Medulla oblongata (tissue), 1 donor: ENCODE data around the gene MMAB.
A peak's percentile ranks its signal among the peaks of the same experiment; 100 is the strongest.

Experiments
- DNase-seq: peaks from one replicate; pipeline ENCODE4 v3.0.0-alpha.2; 2015; ENCODE audit errors: extremely low spot score

Gene MMAB

DNA sequence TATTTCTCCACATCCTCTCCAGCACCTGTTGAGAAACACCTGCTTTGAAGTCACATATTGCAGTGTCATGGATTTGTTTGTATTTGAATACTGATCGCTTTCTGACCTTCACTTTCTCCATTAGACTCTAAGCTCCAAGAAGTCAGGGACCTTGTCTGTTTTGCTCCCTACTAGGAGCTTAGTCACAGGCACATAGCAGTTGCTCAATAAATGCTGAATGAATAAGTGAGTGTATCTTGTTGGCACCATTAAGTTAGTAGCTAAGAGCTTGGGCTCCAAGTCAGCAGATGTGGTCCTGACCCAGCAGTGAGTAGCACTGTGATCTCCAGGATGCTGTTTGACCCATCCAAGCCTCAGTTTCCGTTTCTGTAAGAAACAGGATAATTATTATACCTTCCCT is 10.4 kb upstream of the MMAB start:
- DNase-seq = no peak

DNA sequence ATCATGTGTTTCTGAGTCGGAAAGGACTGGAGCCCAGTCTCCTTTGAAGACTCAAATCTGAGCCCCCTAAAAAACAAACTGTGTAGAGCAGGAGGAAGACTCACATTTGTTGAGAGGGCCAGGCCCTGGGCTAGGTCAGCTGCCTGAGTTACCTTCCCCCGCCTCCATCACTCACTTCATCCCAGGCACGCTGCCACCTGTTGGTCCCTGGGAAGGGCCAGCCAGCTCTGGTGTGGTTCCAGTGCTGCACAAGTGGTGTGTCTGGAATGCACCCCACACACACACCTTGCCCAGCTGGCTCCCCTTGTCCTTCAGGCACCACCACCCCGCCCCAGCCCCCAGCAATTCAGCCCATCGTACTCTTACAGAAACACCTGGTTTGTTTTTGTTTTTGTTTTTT is 9.3 kb upstream of the MMAB start:
- DNase-seq = no peak

DNA sequence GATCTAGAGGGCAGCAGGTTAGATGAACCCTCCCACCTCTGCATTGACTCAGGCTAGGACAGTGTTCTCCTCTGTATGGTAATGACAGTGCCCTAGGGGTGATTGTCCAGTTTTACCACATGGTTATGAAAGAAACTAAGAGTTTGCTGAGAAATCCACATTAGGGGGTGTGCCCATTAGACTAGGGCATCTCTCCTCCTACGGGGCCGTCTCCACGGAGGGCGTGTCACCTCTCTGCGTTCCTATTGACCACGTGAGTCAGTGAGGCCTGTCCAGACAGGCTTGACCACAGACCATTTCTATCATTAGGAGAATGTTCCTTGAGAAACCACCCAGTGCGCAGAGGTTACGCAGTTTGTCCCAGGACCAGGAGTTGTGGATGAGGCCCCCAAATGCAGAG is 8.6 kb upstream of the MMAB start:
- no peak for DNase-seq

GRCh38 chr12:109581334-109581691 is 8.0 kb upstream of the MMAB start:
- DNase-seq = no peak

GRCh38 chr12:109580684-109581333 is 7.5 kb upstream of the MMAB start:
- DNase-seq = no peak

DNA sequence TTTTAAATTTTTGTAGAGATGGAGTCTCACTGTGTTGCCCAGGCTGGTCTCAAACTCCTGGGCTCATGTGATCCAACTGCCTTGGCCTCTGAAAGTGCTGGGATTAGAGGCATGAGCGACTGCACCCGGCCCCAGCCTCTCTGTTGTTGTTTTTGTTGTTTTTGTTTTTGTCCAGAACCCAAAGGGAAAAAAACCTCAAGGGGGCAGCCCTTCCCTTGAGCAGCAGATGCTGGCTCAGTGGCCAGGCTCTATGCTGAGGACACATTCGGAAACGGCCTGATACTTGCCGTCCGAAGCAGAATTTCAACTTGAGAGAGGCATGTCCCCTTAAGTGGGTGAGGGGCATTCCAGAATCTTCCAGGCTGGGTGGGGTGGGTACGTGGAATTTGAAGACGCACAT is 7.0 kb upstream of the MMAB start:
- DNase-seq = peak; percentile 19

- DNase-seq = no peak
Measured at GRCh38 chr12:109579639-109580038, 6.3 kb upstream of the MMAB start.

DNA sequence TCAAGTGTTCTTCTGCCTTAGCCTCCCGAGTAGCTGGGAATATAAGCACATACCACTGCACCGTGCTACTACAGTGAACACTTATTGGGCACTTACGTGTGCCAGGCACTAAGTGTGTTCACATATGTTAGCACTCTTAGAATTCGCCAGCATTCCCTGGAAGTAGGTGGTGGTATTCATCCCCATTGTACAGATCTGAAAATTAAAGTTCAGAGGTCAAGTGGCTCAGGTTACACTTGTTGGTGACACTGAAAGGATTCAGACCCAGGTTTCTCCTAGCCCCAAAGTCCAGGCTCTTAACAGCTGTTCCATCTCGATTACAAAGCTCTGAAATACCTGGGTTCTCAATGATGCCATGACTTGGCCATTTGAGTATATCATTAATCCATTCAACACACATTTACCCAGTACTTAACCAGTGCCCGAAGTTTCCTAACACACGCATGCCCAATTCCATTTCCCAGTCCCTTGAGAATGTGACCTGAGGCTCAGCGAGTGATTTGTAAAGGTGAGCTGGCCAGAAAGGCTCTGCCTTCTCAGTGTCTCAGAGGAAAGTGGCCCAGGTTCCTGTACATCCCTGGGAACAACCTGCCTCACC is 5.1 kb upstream of the MMAB start:
- no peak for DNase-seq

- no peak for DNase-seq
Measured at GRCh38 chr12:109577311-109577710, 4.0 kb upstream of the MMAB start.

- DNase-seq = no peak
Measured at GRCh38 chr12:109575683-109576082, 2.4 kb upstream of the MMAB start.

GRCh38 chr12:109573914-109574244 is 575 bp upstream of the MMAB start:
- no peak for DNase-seq

GRCh38 chr12:109572506-109572845 is 828 bp downstream of the MMAB start:
- no peak for DNase-seq

DNA sequence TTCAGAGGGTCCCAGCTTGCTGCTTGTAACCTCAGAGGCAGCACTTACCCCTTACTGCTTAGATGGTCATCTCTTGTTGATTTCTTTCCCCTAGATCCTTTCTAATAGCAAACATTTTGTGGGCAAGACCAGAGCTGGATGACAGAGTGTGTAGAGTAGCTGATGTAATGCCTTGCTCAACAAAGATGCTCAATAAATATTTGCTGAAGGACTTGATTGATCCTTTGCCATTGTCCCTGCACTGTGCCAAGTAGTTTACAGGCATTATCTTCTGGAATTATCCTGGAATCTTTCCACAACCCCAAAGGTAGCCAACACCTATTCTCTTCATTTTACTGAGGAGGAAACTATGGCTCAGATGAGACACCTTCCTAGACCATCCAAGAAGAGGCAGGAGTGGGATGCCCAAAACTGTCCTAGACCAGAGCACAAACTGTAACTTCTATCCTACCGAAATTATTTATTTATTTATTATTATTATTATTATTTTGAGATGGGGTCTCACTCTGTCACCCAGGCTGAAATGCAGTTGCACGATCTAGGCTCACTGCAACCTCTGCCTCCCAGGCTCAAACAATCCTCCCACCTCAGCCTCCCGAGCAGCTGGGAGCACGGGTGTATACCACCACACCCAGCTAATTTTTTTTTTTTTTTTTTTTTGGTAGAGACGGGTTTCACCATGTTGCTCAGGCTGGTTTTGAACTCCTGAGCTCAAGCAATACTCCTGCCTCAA is 1.4 kb downstream of the MMAB start:
- DNase-seq = no peak

GRCh38 chr12:109568486-109568885 is 4.8 kb downstream of the MMAB start:
- DNase-seq = no peak

DNA sequence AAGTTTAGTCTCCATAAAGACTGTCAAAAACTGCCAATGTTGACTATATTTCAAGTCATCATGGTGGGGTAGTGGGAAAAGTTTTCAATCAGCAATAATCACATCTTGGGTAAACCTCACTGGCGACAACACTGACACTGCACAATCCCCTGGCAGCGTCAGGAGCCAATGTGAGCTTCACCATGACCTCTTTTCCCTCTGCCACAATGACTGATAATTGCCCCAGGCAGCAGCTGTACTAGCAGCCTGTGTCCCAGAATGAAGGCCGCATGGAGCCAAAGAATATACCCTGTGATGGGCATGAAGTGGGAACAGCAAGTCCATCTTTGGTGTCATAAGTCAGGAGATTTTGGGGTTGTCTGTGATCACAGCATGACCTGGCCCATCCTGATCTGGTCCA is 5.3 kb downstream of the MMAB start:
- DNase-seq = no peak

DNA sequence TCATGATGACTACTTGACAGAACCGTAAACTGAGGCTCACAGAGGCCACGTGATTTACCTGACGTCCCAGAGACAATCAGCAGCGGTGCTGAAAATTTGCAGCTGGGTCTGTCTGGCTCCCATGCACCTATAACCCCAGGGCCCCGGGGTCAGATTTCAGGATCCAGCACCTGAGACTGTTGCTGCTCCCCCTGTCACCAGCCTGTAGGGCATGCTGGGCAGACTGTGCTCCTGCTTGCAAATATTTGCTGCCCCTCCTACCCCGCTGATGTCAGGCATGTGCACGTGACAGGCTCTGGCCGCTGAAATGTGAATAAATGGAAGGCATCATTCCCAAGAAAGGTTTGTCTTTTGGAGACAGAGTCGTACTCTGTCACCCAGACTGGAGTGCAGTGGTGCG is 6.0 kb downstream of the MMAB start:
- DNase-seq = no peak

- DNase-seq = no peak
Measured at GRCh38 chr12:109566424-109566823, 6.9 kb downstream of the MMAB start.

- DNase-seq = no peak
Measured at GRCh38 chr12:109563291-109564284, 9.7 kb downstream of the MMAB start.

GRCh38 chr12:109562871-109563270 is 10.4 kb downstream of the MMAB start:
- DNase-seq = no peak

- no peak for DNase-seq
Measured at GRCh38 chr12:109561711-109562030, 11.6 kb downstream of the MMAB start.

- no peak for DNase-seq
Measured at GRCh38 chr12:109560867-109561710, 12.2 kb downstream of the MMAB start.

- DNase-seq = no peak
Measured at GRCh38 chr12:109559601-109560000, 13.7 kb downstream of the MMAB start.
